Endothelial cell of hepatic sinusoid (primary cell): ENCODE measurements around the gene C5orf47.
"Not testable (repeated sequence)": the region's sequence is repeated elsewhere in the genome, so short reads cannot be mapped to it uniquely, and the experiment has no call there.

ENCODE experiments used
- in situ Hi-C: cut with HindIII; loops from 2 replicates; pipeline ENCODE4 v1.10.0; 2017; ENCODE audit warnings: low sequenced_read_pairs

Gene C5orf47

GRCh38 chr5:173969167-173970049 is 19.6 kb upstream of the C5orf47 start:
- in situ Hi-C loops: no loop called here

GRCh38 chr5:173970878-173971650 is 17.9 kb upstream of the C5orf47 start:
- in situ Hi-C loops: no loop called here

- in situ Hi-C loops: no loop called here
Observed at GRCh38 chr5:173971681-173972345, 17.2 kb upstream of the C5orf47 start.

GRCh38 chr5:173972607-173972924 is 16.4 kb upstream of the C5orf47 start:
- in situ Hi-C loops: no loop called here

GRCh38 chr5:173972925-173973615 is 15.9 kb upstream of the C5orf47 start:
- in situ Hi-C loops: no loop called here

- in situ Hi-C loops: no loop called here
Observed at GRCh38 chr5:173973616-173973969, 15.4 kb upstream of the C5orf47 start.

- in situ Hi-C loops: no loop called here
Observed at GRCh38 chr5:173974688-173975239, 14.2 kb upstream of the C5orf47 start.

- in situ Hi-C loops: loop anchor here (5.0 kb wide), 1 partner anchor 359 kb away; no protein-coding TSS in a partner anchor
Observed at GRCh38 chr5:173981185-173981761, 7.7 kb upstream of the C5orf47 start.

- in situ Hi-C loops: loop anchor here (5.0 kb wide), 1 partner anchor 362 kb away; no protein-coding TSS in a partner anchor
Observed at GRCh38 chr5:173984218-173984617, 4.8 kb upstream of the C5orf47 start.

- in situ Hi-C loops: loop anchor here (5.0 kb wide), 1 partner anchor 62 kb away; no protein-coding TSS in a partner anchor
Observed at GRCh38 chr5:173989432-173990082, 587 bp downstream of the C5orf47 start.

GRCh38 chr5:173997331-173997730 is 8.4 kb downstream of the C5orf47 start:
- in situ Hi-C loops: no loop called here

GRCh38 chr5:173998531-173998930 is 9.6 kb downstream of the C5orf47 start:
- in situ Hi-C loops: no loop called here

GRCh38 chr5:174000076-174000475 is 11.1 kb downstream of the C5orf47 start:
- in situ Hi-C loops: no loop called here

GRCh38 chr5:174003795-174004194 is 14.8 kb downstream of the C5orf47 start:
- in situ Hi-C loops: no loop called here

- in situ Hi-C loops: no loop called here
Observed at GRCh38 chr5:174008922-174009321, 20.0 kb downstream of the C5orf47 start.

GRCh38 chr5:174010365-174010764 is 21.4 kb downstream of the C5orf47 start:
- in situ Hi-C loops: no loop called here

- in situ Hi-C loops: no loop called here
Observed at GRCh38 chr5:174011441-174011840, 22.5 kb downstream of the C5orf47 start.

- in situ Hi-C loops: not testable (repeated sequence)
Observed at GRCh38 chr5:174020069-174020927, 31.3 kb downstream of the C5orf47 start.

GRCh38 chr5:174020928-174021304 is 31.9 kb downstream of the C5orf47 start:
- in situ Hi-C loops: no loop called here
